Activated naive CD4-positive, alpha-beta T cell treated with Interleukin-2 at 50 U/mL for 16 hours (primary cell): Measurements from ENCODE around the gene TBATA.
A peak's percentile ranks its signal among the peaks of the same experiment; 100 is the strongest.

ENCODE experiments used
- DNase-seq: peaks from one replicate; pipeline ENCODE4 v3.0.0-alpha.2; 2020

The TBATA gene

DNA sequence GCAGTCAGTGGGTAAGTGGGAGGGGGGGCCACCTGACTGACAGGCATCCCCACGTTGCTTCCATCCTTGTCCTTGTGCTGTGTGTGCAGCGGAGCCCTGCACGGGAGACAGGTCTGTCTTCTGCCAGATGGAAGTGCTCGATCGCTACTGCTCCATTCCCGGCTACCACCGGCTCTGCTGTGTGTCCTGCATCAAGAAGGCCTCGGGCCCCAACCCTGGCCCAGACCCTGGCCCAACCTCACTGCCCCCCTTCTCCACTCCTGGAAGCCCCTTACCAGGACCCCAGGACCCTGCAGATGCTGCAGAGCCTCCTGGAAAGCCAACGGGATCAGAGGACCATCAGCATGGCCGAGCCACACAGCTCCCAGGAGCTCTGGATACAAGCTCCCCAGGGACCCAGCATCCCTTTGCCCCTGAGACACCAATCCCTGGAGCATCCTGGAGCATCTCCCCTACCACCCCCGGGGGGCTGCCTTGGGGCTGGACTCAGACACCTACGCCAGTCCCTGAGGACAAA, 24.8 kb downstream of the TBATA start:
- DNase-seq = no peak

GRCh38 chr10:70759781-70760180, 25.4 kb downstream of the TBATA start:
- DNase-seq = no peak

GRCh38 chr10:70758757-70759514, 26.2 kb downstream of the TBATA start:
- DNase-seq = peak; percentile 65

- no peak for DNase-seq
Observed at GRCh38 chr10:70757856-70758255, 27.3 kb downstream of the TBATA start.

GRCh38 chr10:70756700-70757360, 28.3 kb downstream of the TBATA start:
- DNase-seq = no peak

- no peak for DNase-seq
Observed at GRCh38 chr10:70753841-70754621, 31.1 kb downstream of the TBATA start.

DNA sequence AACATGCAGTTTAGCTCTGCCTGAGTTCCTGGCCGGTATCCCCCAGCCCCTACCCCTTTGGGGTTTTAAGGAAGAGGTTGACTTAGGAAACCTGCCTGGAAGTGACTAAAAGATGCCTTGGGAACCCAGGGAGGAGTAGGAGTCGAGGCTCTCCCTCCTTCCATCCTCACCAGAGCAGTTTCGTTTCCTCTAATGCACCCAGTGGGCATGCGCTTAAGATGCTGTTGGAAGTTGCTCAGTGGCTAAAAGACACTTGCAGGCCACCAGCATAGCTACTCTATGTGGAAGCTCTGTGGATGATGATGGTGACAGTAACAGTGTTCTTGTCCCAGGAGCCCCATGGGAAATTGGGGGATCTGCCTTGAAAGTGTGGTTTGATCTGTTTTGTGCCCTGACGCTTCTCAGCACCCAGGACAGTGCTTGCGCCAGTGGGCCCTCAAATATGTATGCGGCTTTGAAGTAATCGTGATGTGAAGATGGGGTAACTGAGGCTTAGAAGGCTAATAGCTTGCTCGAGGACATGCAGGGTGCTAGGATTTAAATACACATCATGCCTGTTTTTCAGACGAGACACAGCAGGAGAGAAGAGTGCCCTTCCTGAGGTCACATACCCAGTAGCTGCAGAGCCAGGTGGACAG, 32.0 kb downstream of the TBATA start:
- DNase-seq = no peak

DNA sequence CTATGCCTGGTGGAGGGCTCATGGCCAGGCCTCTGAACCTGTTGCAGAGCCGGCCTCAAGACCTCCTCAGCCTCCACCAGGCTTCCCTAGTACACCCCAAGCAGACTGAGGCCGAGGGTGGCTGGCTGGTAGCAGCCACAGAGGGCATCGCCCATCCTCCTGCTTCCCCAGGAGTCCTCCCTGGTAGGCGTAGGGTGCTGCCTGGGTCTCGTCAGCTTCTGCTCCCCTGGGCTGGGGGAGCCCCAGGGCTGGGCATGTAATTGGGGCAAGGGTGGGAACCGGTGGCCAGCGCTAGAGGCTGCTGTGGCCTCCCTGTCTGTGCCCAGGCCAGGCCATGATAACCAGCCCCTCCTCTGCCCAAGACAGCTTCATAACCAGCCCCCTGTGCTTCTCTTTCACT, 32.6 kb downstream of the TBATA start:
- no peak for DNase-seq

DNA sequence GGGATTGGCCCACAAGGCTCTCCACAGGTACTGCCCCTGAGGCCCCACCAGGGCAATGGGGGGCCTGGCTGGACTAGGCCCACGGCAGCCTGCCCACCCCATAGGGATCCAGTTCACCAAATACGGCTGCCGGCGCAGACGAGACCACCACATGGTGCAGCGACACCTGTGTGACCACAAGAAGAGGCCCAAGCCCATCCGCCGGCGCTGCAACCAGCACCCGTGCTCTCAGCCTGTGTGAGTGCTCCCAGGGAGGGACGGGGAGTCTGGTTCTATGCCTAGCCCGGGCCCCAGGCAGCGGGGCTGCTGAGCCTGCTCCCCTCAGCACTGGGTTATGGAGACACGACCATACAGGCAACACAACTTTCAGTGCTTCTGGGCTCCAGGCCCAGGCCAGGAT, 33.2 kb downstream of the TBATA start:
- DNase-seq = no peak

DNA sequence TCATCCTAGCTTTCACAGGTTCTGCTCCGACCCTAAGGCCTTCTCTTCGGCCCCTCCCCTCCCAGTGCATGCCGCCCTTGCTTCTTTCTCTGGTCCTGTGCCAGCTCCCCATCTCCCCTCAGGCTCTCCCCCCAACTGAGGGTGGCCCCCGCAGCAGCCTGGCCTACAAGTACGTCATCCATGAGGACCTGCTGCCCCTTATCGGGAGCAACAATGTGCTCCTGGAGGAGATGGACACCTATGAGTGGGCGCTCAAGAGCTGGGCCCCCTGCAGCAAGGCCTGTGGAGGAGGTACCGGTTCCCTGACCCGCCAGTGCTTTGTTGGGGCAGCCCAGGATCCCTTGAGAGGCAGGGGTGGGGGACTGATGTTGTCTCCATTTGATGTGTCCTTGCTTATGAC, 33.8 kb downstream of the TBATA start:
- DNase-seq = no peak

DNA sequence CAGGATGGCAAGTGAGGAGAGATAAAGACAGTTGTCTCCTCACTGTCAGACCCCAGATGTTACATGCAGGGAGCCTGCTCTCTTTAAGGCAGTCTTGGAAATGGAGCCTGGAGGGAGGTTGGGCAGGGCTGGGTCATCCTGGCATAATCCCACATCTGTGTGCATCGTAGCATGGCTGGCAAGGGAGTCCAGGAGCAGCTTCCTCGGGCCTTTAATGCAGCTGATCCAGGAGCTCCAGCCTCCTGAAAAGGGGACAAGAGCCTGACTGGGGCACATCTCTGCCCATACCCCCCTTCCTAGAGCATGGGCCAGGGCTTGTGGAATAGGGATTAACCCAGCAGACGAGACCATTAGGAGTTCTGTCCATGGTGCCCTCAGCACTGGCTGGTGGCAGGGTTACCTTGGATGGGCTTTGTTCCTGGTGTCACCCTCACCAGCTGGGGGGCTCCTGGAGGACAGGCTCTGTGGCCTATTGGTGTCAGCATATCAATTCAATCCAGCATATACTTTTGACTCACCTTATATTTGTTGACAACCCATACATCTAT, 34.9 kb downstream of the TBATA start:
- DNase-seq = no peak

GRCh38 chr10:70749756-70750155, 35.4 kb downstream of the TBATA start:
- no peak for DNase-seq

DNA sequence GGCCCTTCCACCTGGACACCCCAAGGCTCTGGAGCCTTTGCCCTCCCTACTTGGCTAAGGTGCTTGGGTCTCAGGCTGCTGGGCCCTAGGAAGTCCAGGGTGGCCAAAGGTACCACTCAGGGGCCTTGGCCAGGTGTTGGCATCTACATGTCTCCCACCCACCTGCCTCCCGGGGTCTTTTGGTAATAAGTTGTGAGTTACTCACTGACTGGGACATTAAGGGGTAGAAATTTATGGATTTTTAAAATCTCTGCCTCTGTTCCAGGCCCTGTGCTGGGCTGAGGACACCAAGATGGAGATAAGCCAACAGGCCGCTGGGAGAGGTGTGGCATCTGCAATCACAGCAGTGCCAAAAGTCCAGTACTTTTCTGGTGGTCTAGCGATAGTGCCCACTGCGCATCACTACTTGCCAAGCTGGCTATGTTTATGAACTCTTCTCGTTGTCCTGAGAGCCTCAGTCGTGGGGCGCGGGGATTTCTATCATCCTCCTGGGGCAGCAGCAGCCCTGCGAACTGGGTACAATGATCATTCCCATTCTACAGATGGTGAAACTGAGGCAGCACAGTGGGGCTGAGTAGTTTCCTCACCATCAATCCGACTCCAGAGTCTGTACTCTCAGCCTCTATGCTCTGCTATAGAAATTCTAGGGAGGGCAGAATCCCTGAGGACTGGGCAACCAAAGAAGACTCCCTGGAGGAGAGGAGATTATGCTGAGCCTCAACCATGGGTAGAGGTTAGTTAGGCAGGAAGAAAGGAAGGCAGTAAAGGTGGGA, 36.2 kb downstream of the TBATA start:
- no peak for DNase-seq

GRCh38 chr10:70748305-70748704, 36.9 kb downstream of the TBATA start:
- DNase-seq = no peak

GRCh38 chr10:70747192-70747965, 37.8 kb downstream of the TBATA start:
- DNase-seq = no peak

DNA sequence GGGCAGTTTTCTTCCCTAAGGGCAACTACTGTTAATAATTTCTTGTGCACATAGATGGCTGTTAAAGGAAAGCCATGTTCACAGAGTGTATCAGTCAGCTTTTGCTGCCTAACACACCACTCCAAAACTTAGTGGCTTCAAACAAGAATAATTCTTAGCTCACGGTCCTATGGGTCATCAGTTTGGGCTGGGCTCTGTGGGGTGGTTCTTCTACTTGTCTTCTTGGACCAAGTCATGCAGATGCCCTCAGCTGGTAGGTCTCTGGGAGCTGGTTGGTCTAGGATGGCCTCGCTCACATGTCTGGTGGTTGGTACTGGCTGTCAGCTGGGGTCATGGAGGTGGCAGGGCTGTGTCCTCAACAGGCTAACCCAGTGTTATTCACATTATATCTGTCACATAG, 39.6 kb downstream of the TBATA start:
- DNase-seq = no peak

DNA sequence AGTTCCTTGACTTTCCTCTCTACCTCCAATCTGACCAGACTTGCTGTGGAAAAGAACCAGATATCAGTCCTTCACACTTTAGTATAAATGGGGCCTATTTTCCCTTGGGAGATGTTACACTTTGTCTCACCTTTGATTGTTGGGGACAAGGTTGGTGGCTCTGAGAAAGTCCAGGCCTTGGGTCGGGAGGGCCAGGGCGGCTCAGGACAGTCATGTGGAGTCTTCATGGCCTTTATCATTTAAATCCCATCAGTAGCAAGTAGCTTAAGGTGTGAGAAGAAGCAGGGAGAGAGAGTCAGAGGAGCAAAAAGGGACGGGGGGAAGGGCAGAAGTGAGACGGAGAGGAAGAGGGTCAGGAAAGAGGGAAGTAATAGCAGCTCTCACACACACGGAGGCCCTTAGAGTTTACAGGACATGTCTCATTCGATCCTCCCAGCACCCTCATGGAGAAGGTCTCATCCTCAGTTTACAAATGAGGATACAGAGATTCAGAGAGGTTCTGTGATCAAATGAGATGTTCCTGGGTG, 40.5 kb downstream of the TBATA start:
- DNase-seq = no peak

DNA sequence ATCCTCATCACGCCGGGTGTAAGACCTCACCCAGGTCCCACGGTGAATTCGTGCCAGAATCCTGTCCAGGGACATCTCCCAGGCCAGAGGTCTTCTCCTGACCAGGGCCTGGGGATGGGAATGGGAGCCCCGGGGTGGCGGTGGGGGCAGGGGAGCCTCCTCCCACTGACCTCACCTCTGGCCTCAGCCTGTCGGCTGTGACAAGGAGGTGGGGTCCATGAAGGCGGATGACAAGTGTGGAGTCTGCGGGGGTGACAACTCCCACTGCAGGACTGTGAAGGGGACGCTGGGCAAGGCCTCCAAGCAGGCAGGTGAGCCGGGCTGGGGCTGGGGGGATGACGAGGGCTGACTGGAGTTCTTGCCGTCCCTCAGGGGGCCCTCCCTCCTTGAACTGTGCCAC, 41.3 kb downstream of the TBATA start:
- no peak for DNase-seq

- no peak for DNase-seq
Observed at GRCh38 chr10:70743430-70743788, 41.8 kb downstream of the TBATA start.

GRCh38 chr10:70742537-70743429, 42.4 kb downstream of the TBATA start:
- no peak for DNase-seq
